Measurements from ENCODE around the gene CPEB4. TPM values are rescaled to one million over a fixed set of nuclear protein-coding genes. Genes with fewer than 3 reads are reported as not detected.

CPEB4 gene
- total and polyA plus RNA-seq, 8 donors = 3.5 to 115 (median 31.7) TPM

DNA sequence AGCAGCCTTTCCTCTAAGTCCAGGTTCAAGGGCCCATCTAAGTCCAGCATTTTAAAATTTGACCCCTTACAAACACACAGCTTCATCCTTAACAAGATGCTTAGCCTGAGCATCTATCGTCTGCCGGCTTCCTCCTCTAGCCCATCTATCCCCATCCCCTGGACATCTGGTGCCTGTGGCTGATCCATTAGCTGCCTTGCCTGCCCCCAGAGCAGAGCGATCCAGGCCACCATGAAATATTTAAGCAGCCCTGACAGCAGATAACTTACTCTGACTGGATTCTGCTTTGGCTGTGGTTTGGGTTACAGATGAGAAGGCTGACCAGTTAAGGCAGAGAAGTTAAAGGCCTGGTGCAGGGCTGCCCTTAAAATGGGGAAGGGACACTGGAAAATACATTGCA is 30.9 kb upstream of the CPEB4 start:
- no peak for TF ChIP-seq POLR2A (IDR thresholded peaks at IDR 0.05)
- TF ChIP-seq EP300 (IDR thresholded peaks at IDR 0.05) = no peak
- no peak for TF ChIP-seq POLR2AphosphoS5 (IDR thresholded peaks at IDR 0.05)
- no peak for TF ChIP-seq CTCF (IDR thresholded peaks at IDR 0.05)
- no peaks in the 10 kb centered on the region for H3K9me3 ChIP-seq
- peak overlapping the region in 1 of 5 donors; percentile 83 for H3K27ac ChIP-seq
- H3K27me3 ChIP-seq = no peaks in the 10 kb centered on the region
- H3K36me3 ChIP-seq = no peaks in the 10 kb centered on the region
- no peak overlapping the region for H3K4me3 ChIP-seq
- intact Hi-C loops (cut with DNase I; ENCODE audit: low total_unique reads) = no loop called here
- H3K4me1 ChIP-seq = peaks cover 25 to 63% (median 40%) of the 10 kb centered on the region in 4 donors
- WGBS, 5 donors = 81 to 93% (median 88%) methylated on average over 3 of the region's 3 CpGs
- no peak for DNase-seq

DNA sequence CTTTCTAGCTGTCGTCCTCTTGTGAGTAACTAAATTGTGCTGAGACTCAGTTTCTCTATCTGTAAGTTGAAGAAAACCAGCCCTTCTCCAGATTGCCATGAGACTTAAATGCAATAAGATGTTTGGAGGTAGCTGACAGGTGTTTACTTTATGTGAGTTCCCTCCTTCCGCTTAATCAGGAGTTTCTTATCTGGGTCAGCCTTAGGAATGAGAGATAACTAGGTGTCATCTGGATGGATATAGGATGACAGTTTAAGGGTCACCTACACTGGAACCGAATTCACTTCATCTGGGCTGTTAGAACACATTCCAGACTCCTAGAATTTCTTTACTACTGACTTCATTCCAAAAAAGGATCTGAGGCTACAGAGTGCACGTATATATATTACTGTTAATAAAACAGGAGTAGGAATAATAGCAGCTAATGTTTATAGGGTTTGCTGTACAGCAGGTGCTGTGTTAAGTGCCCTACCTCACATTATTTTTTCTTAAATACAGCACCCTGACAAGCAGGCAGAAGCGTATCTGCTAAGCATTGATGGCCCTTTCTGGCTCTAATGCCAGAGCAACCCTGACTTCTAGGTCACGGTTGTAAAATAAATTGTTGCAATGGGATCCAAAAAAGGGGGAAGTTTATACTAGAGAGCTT is 30.0 kb upstream of the CPEB4 start:
- intact Hi-C loops (cut with DNase I; ENCODE audit: low total_unique reads) = no loop called here
- WGBS, 5 donors = 40 to 64% (median 49%) methylated on average over 6 of the region's 6 CpGs
- TF ChIP-seq POLR2AphosphoS5 (IDR thresholded peaks at IDR 0.05) = no peak
- no peak for TF ChIP-seq POLR2A (IDR thresholded peaks at IDR 0.05)
- TF ChIP-seq CTCF (IDR thresholded peaks at IDR 0.05) = no peak
- TF ChIP-seq EP300 (IDR thresholded peaks at IDR 0.05) = no peak
- Histone ChIP-seq H3K36me3 (no peaks in the 10 kb centered on the region), H3K4me3 (no peak overlapping the region), H3K27ac (peak overlapping the region in 4 of 5 donors; percentile 66 to 83 (median 78)), H3K27me3 (no peaks in the 10 kb centered on the region), H3K4me1 (peaks cover 32 to 72% (median 41%) of the 10 kb centered on the region in 4 donors), H3K9me3 (no peaks in the 10 kb centered on the region)
- no peak for DNase-seq

GRCh38 chr5:173858670-173859407 is 29.3 kb upstream of the CPEB4 start:
- H3K27ac ChIP-seq = peak overlapping the region; percentile 10 to 83 (median 78)
- intact Hi-C loops (cut with DNase I; ENCODE audit: low total_unique reads) = no loop called here
- 34 to 67% (median 44%) methylated on average over 4 of the region's 4 CpGs for WGBS, 5 donors
- no peak for DNase-seq
- H3K9me3 ChIP-seq = no peaks in the 10 kb centered on the region
- no peak for TF ChIP-seq POLR2A (IDR thresholded peaks at IDR 0.05)
- TF ChIP-seq CTCF (IDR thresholded peaks at IDR 0.05) = no peak
- no peak for TF ChIP-seq POLR2AphosphoS5 (IDR thresholded peaks at IDR 0.05)
- no peak for TF ChIP-seq EP300 (IDR thresholded peaks at IDR 0.05)
- H3K4me3 ChIP-seq = no peak overlapping the region
- H3K4me1 ChIP-seq = peaks cover 32 to 77% (median 41%) of the 10 kb centered on the region in 4 donors
- no peaks in the 10 kb centered on the region for H3K36me3 ChIP-seq
- H3K27me3 ChIP-seq = no peaks in the 10 kb centered on the region

DNA sequence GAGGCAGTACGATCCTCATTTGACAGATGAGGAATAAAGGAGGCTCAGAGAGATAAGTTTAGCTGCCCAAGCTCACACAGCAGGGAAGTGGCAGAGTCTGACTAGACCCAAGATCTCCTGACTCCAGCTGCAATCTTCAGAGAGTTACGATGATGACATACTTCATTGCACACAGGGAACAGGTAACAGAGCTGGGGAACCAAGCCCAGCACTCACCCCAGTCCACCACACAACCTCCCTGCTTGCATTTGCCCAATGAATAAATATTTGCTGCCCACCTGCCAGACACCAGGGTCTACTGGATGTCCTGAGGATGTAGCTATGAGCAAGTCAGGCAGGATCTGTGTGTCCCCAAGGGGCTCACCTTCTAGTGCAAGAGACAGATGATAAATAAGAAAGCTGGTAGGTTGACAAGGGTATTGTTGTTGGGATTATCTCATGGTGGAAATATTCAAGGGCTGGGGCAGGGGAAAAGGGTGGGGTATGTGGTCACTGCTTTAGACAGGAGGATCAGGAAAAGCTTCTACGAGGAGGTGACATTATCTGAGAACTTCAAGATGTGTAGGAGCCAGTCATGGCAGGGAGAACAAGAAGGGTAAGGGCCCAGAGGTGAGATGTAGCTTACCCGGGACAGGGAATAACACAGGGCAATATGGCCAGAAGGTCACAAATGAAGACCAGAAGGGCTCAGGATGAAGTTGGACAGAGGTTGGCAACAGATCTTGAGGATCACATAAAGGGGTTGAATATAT is 28.6 kb upstream of the CPEB4 start:
- no peak for DNase-seq
- no peaks in the 10 kb centered on the region for H3K27me3 ChIP-seq
- no peak overlapping the region for H3K4me3 ChIP-seq
- WGBS, 5 donors = 63 to 78% (median 74%) methylated on average over 3 to 4 of the region's 4 CpGs
- no peaks in the 10 kb centered on the region for H3K36me3 ChIP-seq
- TF ChIP-seq POLR2AphosphoS5 (IDR thresholded peaks at IDR 0.05) (no peak), CTCF (IDR thresholded peaks at IDR 0.05) (no peak), POLR2A (IDR thresholded peaks at IDR 0.05) (no peak), EP300 (IDR thresholded peaks at IDR 0.05) (no peak)
- H3K4me1 ChIP-seq = peaks cover 34 to 85% (median 43%) of the 10 kb centered on the region in 4 donors
- intact Hi-C loops (cut with DNase I; ENCODE audit: low total_unique reads) = no loop called here
- peak overlapping the region; percentile 66 to 83 (median 78) for H3K27ac ChIP-seq
- H3K9me3 ChIP-seq = no peaks in the 10 kb centered on the region
